Measurements from ENCODE around the gene LRRC75A. TPM values are rescaled to one million over a fixed set of nuclear protein-coding genes. Genes with fewer than 3 reads are reported as not detected.

The LRRC75A gene
- total RNA-seq, 1 donor from 2014 or later: 0.23 TPM

DNA sequence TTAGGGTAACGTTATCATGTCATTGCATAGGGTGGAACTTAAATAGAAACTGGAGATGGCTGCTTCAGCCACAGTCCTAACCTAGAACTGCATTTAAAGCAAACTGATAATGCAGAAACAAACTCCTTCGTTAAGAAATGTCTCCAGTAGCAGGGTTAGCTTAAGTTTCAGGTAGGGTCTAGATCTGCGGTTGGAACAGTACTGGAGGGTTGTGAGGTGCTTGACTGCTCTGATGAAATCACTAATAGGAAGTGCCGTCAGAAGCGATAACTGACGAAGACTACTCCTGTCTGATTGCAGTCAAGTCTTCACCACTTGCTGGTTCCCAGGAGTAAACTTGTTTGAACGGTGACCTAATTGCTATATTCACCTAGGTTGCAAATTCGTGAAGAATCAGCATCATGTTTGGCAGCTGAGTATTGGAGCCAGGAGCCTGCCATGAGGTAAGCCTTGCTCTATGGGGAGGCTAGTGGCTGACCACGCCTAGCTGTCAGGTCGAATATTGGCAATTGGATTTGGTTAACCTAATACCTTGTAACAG is 52.1 kb downstream of the LRRC75A start:
- no peak for DNase-seq (ENCODE audit: low read depth)
- peak overlapping the region; percentile 79 for H3K4me3 ChIP-seq (ENCODE audit: low read depth, low read length)
- TF ChIP-seq, protein P1, sequence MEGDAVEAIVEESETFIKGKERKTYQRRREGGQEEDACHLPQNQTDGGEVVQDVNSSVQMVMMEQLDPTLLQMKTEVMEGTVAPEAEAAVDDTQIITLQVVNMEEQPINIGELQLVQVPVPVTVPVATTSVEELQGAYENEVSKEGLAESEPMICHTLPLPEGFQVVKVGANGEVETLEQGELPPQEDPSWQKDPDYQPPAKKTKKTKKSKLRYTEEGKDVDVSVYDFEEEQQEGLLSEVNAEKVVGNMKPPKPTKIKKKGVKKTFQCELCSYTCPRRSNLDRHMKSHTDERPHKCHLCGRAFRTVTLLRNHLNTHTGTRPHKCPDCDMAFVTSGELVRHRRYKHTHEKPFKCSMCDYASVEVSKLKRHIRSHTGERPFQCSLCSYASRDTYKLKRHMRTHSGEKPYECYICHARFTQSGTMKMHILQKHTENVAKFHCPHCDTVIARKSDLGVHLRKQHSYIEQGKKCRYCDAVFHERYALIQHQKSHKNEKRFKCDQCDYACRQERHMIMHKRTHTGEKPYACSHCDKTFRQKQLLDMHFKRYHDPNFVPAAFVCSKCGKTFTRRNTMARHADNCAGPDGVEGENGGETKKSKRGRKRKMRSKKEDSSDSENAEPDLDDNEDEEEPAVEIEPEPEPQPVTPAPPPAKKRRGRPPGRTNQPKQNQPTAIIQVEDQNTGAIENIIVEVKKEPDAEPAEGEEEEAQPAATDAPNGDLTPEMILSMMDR (conservative IDR thresholded peaks at IDR 0.05; ENCODE audit: low read depth, low read length): no peak

DNA sequence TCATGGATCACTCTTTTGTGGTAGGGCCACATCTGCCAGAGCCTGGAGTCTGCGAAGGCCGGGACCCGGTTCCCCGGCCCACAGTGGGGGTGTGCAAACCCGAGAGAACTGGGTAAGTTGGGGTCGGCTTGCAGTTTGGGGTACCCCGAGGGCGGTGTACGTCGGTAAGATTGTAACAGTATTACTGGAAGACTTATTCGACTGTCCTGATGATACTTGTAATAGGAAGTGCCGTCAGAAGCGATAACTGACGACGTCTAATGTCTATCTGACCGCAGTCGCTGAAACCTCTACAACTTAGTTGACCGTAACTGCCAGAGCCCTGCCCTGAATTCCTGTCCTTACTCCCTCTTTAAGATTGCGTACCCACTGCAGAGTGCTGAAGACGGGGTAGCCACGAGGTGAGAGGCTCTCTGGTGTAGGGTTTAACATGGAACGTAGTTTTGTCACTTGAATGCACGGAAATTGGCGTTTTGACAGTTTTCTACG is 52.6 kb downstream of the LRRC75A start:
- TF ChIP-seq, protein P1 (conservative IDR thresholded peaks at IDR 0.05; ENCODE audit: low read depth, low read length): no peak
- DNase-seq (ENCODE audit: low read depth): no peak
- H3K4me3 ChIP-seq (ENCODE audit: low read depth, low read length): peak overlapping the region; percentile 79

DNA sequence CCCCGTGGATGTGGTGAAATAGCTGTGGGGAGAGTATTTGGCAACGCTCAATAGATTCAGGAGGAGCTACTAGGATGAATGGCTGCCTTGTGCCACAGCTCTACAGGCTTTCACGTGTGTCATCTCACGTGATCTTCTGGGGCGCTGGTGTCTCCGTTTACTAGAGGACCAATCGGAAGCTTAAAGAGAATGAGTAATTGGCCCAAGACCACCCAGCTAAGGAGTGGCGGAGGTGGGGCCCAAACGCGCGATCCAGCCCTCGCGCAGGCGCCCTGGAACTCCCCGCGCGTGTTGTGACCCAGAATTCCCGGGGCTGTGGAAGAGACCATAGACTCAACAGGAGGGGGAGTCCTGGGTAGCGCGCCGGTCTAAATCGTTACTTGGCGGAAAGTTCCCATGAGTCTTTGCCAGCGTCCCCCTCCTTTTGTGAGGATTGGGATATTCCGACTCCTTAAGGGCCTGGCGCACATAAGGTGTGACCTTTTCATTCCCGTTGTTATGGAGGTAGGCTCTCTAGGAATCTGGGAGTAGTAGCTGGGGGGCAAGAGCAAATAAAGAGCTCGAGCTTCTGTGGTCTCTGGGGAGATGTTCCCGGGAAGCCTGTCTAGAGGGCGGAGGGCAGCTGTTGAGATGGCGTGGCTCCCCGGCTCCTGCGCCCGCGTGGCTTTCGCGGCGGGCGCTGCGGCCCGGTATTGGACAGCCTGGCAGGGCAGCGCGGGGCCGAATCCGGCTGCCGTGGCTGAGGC is 53.3 kb downstream of the LRRC75A start:
- TF ChIP-seq, protein P1 (conservative IDR thresholded peaks at IDR 0.05; ENCODE audit: low read depth, low read length): no peak
- DNase-seq (ENCODE audit: low read depth): peak; percentile 95

DNA sequence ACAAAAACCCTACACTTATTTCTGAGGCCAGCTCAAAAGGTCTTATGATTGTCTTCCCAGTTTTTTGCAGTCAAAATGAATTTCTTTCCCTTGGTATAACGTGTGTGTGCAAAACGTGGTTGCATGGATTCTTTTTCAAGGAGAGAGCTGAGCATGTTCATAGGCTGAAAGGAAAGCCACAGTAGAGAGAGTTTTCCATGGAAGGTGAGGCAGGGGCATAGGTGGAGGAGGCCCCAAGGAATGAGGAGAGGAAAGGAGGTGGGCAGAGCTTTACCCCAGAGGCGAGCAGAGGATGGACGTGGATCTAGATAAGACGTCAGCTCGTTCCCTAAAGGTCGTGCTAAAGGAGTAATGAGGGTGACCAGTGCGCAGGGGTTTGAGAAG is 53.8 kb downstream of the LRRC75A start:
- H3K4me3 ChIP-seq (ENCODE audit: low read depth, low read length): peak overlapping the region; percentile 79
- DNase-seq (ENCODE audit: low read depth): no peak
- TF ChIP-seq, protein P1 (conservative IDR thresholded peaks at IDR 0.05; ENCODE audit: low read depth, low read length): no peak

More for the DNA sequence above, 53.3 kb downstream of the LRRC75A start:
- H3K4me3 ChIP-seq (ENCODE audit: low read depth, low read length): peak overlapping the region; percentile 79

DNA sequence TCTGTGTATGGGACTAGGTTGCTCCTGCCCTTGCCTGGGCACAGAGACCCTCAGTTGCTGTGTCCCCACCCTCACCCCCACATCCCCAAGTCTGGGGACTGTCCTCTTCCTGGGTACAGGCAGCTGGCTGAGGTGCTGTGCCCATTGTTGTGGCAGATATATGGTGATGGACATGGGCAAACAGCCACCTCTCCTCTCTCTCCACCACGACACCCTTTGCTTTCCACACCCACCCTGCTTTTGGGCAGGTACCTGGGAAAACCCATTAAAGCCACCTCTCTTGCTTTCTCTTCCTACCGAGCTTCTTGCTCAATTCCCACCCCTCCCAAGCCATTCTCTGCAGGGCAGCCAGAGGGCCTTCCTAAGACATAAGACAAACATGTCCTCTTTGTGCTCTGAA is 54.9 kb downstream of the LRRC75A start:
- DNase-seq (ENCODE audit: low read depth): no peak

DNA sequence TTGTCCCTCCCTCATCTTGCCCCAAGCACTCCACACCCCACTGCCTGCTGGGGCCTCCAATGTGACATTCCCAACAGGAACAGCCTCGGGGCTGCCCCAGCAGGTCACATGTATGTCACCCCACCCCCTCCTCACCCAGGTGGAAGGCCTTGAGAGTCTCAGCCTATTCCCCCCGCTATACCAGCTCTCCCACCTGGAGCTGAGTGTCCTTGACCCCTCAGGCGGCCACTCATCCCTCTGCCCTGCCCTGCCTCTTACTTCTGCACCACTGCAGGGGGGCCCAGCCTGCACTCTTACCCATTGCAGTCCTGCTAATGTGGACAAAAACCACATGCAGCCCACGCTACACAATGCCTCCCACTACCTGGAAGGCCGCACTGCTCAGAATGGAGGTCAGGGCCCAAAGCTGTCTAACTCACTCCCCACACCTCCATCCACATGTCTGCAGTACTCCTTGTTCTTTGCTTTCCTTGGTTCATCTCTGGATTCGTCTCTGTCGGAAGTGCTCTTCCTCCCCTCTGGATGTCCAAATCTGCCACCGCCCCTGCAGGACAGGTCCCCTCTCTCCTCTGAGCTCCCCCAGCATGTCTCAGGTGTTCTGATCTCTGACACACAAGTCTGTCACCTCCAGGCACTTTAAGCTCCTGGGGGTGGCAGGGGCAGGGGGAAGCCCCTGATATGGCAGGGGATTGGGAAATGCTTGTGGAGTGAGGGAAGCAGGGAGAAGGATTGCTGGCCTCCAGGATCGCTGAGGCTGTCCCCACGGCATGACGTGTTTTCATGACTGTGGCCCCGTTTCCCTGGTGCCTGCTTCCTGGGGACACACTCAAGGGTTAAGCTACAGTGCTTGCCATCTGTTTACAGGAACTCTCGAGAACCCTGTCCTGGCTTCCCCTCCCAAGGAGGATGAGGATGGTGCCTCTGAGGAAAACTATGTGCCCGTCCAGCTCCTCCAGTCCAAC is 55.8 kb downstream of the LRRC75A start:
- TF ChIP-seq, protein P1 (conservative IDR thresholded peaks at IDR 0.05; ENCODE audit: low read depth, low read length): no peak
- H3K4me3 ChIP-seq (ENCODE audit: low read depth, low read length): no peak overlapping the region
- no peak for DNase-seq (ENCODE audit: low read depth)

More for the DNA sequence above, 54.9 kb downstream of the LRRC75A start:
- no peak overlapping the region for H3K4me3 ChIP-seq (ENCODE audit: low read depth, low read length)
- TF ChIP-seq, protein P1 (conservative IDR thresholded peaks at IDR 0.05; ENCODE audit: low read depth, low read length): no peak
